CD4-positive, alpha-beta T cell treated with Interleukin-12 subunit alpha and Interleukin-12 subunit beta, for 1 hour (primary cell): ENCODE measurements around the gene CSTB.

Experiments
- DNase-seq: peaks from one replicate; pipeline ENCODE4 v3.0.0-alpha.2; 2020

The CSTB gene

DNA sequence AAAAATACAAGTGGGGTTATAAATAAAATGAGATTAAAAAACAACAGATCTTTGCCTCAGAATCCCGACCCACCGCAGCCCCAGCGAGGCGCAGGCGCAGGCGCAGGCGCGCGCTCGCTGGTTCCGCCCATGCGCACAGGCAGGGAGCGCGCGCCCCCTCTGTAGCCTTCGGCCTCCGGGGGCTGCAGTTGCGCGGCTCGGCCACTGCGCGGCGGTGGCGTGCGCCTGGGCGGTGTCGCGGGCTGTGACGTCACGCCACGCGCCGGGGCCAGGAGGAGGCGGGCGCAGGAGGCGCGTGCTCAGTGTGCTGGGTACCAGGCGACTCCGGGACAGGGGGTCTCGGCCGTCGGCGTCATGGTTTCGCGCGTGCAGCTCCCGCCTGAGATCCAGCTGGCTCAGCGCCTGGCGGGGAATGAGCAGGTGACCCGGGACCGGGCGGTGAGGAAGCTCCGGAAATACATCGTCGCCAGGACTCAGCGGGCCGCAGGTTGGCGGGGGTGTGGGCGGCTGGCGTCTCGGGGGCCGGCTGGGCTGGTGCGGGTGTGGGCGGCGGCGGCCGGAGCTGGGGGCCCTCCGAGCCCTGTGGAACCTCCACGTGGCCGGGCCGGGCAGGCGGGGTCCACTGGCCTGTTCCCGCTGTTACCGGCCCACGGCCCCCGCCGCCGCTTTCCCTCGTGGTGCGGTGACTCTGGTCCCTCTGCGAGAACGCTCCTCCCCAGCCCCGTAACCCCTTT, 13.3 kb upstream of the CSTB start, which contains the start of gene RRP1:
TSS of gene RRP1 (plus strand) at position 302 of the 734 bp plus-strand sequence. CDS start at position 355, 53 bp downstream.
- DNase-seq = peak; percentile 95

DNA sequence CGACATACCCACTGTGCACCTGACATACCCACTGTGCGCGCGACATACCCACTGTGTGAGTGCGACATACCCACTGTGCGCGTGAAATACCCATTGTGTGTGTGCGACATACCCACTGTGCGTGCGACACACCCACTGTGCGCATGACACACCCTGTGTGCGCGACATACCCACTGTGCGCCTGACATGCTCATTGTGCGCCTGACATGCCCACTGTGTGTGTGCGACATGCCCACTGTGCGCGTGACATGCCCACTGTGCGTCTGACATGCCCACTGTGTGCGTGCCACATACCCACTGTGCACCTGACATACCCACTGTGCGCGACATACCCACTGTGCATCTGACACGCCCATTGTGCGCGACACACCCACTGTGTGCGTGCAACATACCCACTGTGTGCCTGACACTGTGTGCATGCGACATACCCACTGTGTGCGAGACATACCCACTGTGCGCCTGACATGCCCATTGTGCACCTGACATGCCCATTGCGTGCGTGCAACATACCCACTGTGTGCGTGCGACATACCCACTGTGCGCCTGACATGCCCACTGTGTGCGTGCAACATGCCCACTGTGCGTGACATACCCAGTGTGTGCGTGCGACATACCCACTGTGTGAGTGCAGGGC, 10.8 kb upstream of the CSTB start:
- DNase-seq = no peak

DNA sequence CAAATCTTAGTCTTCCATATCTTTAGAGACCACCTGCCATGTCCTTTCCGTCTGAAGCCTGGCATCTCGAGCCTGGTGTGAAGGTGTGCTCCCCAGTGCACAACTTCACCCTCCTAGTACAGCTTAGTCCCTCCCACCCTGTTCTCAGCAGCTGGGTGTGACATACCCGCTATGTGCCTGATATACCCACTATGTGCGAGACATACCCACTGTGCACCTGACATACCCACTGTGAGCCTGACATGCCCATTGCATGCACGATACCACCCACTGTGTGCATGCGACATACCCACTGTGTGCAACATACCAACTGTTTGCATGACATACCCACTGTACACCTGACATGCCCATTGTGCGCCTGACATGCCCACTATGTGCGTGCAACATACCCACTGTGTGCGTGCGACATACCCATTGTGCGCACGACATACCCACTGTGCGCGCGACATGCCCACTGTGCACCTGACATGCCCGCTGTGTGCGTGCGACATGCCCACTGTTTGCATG, 10.2 kb upstream of the CSTB start:
- DNase-seq = no peak

DNA sequence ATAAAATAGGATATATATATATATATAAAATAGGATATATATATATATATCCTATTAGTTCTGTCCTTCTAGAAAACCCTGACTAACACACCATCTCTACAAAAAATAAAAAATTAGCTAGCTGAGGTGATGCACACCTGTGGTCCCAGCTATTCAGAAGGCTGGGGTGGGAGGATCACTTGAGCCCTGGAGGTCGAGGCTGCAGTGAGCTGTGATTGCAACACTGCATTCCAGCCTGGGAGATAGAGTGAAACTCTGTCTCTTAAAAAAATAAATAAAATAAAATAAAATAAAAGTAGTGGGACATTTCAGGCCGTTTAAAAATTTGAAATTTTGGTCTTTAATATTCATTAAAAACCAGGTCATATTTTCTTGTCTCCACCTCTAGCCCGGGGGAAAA, 9.0 kb upstream of the CSTB start:
- no peak for DNase-seq

DNA sequence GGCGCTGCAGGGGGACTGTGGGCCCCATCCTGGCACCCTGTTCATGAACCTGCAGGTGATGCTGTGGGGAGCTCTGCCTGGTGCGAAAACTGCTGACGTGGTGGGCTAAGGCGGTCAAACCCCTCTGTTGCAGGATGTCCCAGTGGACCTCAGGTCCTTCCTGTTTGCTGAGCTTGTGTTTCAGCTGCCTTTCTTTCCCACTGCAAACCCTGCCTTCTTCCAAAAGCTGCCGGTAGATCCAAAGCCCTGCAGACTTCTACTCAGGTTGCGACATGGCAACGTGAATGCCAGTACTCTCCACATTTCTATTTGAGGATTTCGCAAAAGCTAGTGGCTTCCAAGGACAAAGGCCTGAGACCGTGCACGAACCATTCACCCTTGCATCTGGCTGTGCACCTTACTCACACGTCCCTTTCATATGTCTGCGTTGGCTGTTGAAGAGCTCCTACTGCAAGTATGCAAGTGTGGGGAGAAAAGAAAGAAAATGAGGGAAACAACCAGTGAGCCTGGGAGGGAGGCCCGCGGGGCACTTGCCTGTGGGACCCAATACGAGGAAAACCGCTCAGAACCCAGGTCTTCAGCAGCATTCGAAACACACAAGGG, 7.1 kb upstream of the CSTB start:
- DNase-seq = no peak

DNA sequence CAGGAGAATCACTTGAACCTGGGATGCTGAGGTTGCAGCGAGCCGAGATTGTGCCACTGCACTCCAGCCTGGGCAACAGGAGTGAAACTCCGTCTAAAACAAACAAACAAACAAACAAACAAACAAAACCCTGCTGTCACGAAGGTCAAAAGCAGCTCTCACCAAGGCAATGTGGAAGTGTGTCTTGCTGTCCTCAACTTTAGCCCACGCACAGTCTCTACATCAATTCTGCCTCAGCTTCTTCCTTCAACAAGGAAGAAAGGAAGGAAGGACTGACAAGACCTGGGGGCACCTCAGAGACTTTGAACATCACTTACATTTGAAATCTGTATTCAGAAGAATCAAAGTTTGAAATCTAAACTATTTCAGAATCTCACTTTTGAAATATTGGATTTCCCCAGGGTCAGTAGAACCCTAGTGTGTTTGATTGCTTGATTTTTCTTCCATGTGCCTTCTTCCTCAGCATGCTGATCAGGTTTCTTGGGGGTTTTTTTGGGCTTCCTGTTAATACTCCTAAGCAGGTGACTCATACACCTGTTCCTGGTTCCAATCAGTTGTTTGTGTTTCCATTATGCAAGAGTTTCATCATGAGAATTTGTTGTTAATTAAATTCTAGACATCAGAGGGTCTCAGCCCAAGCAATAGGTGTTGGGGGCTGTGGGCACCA, 6.5 kb upstream of the CSTB start:
- no peak for DNase-seq

DNA sequence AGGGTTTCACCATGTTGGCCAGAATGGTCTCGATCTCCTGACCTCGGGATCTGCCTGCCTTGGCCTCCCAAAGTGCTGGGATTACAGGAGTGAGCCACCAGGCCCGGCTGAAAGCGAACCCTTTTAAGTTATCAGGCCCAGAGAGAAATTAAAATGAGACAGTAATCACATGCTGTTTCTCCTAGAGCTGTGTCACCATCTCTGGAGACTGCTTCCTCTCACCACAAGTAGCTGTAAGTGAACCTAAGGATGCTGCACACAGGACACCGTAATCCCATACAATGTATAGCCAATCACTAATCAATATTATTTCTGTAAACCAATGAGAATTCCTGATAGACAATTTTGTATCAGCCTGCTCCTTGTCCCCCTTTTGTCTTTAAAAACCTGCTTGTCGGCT, 5.7 kb upstream of the CSTB start:
- no peak for DNase-seq

DNA sequence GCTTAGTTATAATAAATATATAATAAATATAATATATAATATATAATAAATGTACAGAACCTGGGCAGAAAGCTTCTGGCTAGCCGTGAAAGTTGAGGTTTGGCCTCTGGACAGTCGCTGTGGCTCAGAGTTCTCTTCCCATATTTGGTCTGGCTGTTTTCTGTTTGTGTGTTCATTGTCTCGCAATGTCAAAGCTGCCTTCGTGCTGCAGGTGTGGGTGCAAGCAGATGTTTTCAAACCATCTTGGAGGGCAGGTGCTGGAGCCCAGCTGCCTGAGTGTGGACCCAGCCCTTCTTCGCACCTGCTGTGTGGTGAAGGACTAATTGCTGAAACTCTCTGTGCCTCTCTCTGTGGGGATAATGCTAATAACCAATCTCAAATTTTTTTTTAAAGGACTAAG, 3.6 kb upstream of the CSTB start:
- DNase-seq = no peak

DNA sequence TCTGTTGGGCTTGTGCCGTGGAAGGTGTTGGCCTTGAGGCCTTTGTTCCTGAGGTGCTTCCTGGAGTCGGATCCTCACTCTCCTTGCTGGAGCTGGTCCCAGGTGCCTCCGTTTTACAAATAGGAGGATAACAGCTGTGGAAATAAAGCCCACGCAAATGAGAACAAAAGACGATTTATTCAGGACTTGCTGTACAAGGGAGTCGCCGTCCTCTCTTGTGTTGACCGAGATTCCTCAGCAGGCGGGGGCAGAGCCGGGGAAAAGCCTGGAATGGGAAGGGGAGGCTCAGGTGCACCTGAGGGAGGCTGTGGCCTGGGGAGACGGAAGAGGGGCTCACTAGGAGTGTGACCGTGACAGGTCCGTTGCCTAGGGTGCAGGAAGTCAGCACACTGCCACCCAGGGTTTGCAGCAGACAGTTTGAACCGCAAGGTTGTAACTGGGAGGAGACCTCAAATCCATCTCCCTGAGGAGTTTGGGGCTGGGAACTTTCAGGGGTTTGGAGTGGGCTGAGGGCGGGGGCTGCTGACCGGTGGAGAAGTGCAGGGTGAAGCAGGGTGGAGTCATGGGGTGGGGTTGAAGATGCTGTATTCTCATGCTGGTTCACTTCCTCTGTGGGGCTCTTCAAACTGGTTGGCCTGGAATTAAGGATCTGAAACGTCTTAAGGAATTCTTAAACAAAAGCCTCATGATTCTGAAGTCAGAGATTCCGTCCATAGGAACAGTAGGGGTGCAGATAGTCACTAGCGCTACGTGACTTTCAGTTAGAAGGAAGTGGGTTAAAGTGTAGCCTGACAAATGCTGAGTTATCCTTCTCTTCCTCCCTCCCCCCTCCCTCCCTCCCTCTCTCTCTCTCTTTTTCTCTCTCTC, 2.6 kb upstream of the CSTB start:
- peak; percentile 11 for DNase-seq

DNA sequence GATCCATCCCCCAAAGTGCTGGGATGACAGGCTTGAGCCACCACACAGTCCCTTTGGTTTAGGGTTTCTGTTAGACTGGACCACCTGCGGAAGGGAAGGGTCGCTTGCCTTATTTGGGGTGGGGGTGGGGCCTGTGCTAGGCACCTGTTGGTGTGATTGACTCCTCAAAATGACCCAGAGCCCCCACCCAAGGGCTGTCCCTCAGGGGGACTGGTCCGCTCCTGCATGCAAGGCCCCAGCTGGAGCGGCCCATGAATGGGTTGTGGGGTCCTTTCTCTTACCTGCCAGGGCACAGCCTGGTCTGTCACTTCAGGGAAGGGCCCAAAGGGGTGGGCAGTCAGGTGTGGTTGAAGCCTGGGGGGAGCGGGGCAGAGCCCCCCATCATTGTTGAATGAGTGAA, 1.8 kb upstream of the CSTB start:
- DNase-seq = no peak

DNA sequence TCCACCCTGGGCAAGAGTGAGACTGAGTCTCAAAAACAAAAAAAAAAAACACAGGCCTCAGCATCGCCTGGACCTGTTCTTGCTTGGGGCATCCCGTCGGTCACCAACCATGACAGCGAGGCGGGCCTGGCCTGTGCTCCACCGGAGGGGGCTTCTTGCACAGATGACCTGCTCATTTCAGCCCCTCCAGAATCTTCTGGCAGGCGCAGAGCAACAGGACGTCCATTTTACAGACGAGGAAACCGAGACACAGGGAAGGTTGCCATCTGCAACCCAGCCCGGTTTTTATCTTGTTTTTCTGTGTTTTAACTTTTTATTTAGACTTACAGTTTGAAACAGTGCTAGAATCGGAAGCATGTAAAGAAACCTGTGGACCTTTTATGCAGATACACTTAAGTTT, 918 bp downstream of the CSTB start:
- no peak for DNase-seq

DNA sequence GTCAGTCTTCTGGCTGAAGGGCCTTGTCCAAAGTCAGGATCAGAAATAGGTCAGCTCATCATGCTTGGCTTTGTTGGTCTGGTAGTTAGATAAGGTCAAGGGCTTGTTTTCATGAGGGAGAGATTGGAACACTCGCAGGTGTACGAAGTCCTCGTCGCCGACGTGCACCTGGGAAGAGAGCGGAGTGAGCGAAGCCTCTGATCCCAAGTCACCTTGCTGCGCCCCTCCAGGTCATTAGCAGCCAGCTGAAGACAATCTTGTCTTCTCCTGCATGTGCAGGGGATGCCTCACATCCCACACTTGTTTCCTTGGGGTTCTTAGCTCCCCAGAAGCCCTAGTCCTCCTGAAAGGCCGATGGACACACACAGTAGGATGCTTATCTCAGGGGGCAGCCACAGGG, 1.9 kb downstream of the CSTB start:
- no peak for DNase-seq

DNA sequence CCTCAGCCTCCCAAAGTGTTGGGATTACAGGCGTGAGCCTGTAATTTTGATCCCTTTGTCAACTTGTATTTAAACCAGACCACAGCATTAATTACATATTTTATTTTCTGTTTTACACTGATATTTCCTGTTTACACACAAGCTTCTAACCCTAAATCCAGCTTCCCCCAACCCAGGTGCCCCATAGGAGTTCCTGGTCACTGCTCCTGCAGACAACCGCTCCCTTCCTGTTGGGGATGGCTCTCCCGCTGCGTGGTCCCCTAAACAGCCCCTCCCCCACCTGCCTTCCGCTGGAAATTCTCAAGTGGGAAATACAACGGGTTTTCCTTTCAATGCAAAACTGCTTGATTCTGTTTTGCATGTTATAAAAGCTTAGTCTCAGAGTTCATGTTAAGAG, 3.7 kb downstream of the CSTB start:
- DNase-seq = no peak

DNA sequence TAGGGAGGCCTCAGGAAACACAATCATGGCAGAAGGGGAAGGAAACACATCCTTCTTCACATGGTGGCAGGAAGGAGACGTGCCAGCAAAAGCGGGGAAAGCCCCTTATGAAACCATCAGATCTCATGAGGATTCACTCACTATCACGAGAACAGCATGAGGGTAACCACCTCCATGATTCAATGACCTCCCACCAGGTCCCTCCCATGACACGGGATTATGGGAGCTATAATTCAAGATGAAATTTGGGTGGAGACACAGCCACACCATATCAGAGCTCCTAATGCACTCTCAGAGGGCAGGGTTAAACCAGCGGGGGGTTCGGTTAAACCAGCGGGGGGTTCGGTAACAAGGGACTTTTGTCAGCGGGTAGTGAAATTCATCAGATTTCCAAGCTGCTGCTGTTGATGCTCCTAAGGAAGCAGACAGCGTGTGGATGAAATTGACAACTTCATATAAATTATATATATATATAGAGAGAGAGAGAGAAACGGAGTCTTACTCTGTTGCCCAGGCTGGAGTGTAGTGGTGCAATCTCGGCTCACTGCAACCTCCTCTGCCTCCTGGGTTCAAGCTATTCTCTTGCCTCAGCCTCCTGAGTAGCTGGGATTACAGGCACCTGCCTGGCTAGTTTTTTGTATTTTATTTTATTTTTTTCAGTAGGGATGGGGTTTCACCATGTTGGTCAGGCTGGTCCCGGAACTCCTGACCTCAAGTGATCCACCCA, 4.2 kb downstream of the CSTB start:
- DNase-seq = no peak

DNA sequence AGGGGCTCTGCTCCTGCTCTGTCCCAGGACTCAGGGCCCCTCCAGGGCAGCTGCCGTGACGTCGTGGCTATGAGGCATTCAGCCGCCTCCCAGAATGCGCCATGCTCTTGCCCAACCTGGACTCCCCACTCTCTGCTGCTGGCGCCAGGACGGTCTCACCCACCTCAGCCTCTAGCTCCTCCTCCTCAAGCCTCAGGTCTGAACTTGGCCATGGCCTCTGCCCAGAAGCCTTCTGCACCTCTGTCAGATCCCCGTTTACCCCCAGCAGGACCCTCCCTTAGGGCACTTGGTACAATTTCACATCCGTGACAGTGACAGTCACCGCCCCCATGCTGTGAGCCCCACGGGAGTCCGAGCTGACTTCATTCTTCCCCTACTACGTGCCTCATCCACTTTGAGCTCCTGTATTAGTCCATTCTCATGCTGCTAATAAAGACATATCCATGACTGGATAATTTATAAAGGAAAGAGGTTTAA, 4.9 kb downstream of the CSTB start:
- no peak for DNase-seq

DNA sequence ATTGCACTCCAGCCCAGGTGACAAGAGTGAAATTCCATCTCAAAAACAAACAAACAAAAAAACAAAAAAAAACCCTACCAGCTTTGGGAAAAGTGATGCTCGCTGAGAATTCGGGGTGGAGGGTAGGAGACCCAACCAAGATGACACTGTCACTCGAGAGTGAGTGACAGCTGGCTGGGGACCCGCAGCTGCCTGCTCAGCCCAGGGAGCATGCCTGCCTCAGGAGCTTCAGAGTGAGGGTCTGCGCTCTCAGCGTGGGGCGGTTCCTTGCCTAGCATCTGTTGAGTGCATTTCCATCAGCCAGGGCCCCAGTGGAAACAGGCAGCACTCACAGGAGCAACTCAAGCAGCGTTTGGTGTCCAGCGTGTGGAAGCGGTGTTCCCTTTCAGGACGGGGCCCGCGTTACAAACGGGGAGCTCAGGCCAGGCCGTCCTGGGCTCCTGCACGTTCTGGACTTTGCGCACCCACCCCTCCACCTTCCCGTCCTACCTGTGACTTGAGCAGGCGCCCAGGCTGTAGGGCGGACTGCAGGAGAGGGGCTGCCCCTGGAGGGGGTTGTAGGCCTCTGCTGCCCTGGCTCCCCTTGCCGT, 5.9 kb downstream of the CSTB start:
- no peak for DNase-seq

DNA sequence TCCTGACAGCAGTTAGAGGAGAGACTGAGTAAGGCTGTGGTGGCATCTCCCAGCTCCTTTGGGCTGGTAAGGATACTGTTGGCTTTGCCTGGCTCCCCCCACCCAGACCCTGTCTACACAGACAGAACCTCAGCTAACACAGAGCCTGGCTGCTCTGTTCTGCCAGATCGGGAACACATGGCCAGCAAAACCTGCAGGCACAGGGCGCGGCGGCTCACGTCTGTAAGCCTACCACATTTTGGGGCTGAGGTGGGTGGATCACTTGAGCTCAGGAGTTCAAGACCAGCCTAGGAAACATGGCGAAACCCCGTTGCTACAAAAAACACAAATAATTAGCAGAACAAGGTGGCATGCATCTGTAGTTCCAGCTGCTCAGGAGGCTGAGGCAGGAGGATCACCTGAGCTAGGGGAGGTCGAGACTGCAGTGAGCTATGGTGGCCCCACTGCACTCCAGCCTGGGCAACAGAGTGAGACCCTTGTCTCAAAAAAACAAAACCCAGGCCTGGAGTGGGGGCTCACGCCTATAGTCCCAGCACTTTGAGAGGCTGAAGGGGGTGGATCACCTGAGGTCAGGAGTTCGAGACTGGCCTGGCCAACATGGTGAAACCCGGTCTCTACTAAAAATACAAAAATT, 6.7 kb downstream of the CSTB start:
- no peak for DNase-seq

DNA sequence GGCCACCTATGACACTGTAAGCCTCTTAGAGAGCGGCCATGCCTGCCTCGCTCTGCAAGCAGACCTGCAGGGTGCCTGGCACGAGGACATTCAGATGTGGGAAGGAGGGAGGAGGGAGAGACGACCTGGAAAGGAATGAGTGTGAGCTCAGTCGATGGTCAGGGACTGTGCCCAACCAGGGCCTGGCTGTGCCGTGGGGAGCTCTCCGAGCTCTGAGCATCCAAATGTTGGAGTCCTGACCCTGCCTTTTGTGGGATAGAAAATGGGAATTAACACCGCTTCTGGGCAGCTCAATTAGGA, 7.3 kb downstream of the CSTB start:
- DNase-seq = no peak

DNA sequence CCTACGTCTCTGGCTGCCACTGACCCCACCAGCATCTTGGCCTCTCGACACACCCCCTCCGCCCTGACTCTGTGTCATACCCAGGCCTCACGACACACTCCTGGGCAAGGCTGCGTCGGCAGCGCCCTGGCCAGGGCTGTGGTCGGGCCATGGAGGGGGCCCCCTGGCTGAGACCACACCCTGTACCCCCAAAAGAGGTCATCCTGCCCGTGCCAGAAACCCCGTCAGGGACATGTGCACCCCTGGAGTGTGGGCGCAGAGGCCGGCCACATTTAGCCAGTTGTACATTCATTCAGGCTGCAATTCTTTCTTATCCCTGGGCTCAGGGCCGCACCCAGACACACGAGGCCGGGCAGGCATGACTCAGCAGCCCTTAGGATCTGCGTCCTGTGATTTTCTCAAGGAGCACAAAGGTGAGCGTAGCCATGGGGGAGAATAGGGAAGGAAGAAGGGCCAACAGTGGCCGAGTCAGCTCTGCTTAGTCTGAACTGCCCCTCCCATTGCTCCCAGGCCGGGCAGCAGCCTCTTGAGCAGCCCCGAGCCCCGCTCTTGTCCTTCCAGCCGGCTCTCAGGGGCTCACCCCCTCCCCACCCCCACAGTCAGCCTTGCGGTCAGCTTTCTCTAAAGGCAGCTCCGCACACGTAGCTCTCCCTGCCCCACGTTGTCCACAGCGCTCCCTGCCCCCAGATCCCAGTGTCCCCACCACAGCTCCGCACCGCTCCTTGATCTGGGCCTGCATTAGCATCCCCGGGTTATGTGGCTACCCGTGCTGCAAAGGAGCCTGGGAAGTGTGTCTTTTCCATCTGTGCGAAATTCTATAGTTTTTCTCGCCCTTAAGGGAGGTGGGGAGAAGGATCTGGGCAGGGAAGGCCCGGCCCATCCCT, 7.9 kb downstream of the CSTB start:
- no peak for DNase-seq

DNA sequence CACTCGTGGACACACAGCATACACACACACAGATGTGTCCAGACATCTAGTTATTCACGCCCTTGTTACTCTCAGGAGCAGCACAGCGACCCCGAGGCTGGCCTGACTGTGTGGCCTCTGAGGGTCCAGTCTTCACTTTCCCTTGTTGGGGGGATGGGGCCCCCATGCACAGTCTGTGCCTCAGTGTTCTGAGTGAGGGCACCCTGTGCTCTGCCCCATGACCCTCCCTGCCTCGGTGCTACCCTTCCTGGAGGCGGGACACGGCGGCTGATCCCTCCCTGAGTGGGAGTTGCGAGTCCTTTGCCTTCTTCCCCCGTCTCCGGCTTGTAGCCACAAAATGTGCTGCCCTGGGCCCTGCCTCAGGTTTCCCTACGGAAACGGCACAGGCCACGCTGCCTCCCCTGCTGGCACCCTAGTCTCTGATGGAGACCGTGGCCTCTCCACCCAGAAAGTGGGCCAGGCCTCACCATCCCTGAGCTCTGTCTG, 8.6 kb downstream of the CSTB start:
- DNase-seq = no peak
